ENCODE data around the gene LEF1.

Gene LEF1

DNA sequence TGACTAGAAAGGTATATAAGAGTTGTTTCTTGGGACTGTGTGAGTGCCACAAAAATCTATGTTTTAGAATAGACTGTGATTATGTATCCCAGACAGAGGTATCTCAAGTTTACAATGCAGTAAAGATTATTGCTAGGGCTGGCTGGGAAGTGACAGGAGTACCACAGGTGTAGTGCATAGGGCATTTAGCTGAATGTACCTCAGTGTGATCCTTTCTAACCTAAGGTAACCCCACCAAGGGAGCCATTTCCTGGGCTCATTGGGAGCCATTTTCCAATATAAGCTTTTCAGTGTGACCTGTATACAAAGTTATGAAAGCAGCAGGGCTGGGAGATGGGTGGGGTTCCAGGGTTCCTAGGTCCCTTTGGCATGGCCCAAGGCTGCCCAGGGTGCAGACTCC, 6.1 kb upstream of the LEF1 start:
- FAIRE-seq: no peak

DNA sequence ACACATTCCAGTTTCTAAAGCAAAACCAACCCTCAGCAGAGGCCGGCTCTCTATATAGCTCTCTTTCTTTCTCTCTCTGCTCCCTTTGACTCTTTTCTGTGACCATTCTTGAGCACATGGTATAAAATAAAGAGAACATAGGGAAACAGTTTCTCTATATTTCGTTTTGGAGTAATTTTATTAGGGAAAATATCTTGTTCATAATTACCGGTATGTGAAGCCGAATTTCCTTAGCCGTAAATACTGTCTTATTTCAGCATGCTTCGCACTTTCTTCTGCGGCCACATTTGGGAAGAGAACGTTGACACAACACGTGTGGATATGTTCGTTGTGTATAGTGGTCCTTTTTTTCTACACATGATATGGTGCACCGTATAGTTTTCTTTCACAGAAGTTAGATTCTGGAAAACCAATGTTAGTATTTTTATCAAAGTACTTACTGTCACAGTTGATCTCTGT, 4.9 kb upstream of the LEF1 start:
- no peak for FAIRE-seq

DNA sequence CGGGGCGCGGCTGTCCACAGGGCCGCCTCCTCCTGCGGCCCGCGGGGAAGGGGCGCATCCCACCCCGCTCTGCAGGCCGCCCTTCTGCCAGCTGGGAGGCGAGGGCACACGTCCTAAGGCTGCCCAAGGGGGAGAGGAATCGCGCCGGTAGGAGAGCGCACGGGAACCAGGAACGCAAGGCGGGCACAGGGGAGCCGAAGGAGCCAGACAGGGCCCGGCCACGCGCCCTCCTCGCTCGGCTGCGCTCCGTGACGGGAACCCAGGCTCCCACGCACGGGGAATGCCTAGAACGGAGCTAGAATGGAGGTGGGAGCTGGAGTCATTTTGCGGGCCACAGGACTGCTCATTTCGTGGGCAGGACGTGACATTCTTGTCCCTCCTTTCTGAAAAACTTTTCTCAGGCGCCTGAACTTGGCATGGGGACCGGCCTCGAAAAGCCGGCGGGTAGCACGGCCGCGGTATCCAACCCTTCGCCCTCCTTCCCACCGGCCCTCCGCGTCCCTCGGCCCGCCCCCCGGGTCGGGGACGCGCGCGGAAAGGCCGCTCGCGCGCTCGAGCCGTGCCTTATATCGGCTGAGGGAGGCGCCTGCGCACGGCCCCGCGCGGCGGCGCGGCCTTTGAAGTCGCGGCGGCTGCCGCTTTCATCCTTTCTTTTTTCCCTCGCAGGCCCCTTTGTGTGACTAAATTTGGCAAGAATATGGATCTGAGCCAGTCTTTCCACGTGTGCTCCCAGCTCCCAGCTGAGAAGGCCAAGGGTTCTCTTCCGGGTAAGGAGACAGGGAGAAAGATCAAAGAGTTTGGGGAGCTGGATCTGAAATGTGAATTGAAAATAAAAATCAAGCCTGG, 4.2 kb upstream of the LEF1 start:
- FAIRE-seq: no peak

DNA sequence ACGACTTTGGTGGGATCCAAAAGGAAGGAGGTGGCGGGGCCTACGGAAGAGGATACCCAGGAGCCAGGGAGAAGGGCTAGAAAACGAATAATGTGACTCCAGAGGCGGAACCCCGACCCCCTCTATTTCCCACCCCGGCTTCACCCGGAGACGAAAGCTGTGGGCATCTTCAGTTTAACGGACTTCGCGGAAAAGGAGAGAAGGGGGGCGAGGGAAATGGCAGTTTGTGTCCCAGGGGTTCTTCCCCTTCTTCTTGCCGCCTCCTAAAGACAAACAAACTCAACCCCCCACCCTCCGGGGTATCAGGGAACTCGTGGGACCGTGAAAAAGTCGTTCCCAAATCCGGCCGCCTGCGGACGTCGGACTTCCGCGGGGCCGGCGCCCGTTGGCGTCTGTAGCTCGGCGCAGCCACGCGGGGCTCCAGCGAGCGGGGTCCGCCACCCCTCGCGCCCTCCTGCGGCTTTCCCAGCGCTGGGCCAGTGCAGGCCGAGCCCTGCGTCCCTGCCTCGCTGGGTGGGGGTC, 3.6 kb upstream of the LEF1 start:
- FAIRE-seq: no peak

DNA sequence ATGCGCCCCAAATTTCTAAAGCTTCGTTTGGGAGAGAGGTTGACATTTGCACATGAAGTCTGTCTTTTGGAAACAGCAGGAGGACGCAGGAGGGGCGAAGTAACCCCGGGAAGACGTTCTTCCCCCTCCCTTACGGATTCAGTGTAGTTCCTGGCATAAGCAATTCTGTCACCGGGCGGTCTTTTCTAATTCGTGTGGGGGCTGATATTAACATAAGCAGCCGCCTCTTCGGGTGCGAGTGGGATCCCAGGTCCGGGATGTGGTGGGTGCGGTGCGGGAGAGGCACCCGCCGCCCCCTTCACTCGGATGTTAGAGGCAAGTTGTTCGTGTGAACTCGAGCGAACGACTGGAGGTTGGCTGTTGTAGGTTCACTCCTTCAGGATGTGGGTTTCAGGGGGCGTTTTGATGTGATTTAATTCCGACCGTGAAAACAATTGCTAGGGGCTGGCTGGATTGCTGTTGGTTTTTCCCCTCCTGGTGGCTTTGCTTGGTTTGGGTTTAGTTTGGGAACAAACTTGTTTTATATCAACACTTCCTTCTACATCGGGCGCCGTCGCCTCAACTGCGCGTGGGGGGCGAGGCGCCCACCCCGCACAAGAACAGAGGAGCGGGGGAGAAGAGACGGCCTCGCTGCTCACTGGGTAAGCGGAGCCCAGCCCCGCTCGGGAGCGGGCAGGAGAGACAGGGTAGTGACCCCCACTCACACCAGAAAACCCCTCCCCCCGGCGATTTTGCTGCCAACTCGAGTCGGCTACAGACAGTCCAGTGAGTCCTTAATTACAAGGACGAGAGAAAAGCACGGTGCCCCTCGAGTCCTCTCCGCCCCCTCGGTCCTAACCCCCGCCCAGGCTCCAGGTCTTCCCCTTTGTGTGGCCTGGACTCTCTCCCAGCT, 2.9 kb upstream of the LEF1 start:
- FAIRE-seq: no peak

DNA sequence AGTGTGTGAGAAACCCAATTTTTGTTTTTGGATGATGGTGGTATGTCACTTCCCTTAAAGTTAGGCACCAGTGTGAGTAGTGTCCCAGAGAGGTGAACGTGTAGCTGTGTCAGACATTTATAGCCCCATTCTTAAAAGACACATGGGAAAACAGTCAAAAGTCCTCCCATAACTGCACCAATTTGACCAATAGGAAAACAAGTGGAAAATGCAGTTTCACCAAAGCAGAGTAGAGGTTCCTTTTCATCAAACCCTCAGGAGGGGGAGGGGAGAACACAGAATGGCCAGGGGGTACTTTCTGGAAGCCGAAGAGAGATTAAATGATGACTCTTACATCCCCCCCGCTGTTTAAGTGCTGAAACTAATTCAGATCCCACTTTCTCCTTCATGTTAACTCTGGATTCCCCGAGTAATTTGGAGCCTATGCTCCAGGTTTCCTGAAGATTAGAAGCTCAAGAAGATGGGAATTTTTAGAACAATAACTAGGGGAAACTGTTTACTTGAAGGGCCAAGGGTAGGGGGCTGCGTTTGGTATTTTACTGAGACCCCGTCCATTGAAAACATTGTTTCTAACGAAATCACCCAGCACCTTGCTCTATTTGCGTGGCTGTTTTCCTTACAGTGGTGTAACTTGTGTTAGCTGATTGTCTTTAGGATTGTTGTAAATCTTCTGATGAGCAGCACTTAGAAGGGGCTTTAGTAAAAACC, 2.1 kb upstream of the LEF1 start:
- FAIRE-seq: no peak

DNA sequence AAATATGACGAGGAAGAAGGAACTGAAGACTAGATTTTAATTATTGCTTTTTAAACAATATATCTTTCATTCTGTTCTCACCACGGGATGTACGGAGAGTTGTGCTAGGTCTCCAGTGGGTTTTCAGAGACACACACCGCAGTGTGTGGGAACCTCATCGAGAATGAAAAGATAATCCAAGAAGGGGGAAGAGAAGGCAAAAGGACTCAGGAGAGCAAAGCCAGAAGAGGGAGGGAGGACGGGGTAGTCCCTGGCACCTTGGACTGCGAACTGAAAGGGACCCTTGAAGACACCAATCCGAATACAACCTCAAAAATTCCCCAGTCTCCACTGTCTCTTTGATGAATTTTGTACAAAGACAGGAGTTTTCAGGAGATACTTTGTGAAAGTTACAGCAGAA, 932 bp upstream of the LEF1 start:
- FAIRE-seq: no peak

DNA sequence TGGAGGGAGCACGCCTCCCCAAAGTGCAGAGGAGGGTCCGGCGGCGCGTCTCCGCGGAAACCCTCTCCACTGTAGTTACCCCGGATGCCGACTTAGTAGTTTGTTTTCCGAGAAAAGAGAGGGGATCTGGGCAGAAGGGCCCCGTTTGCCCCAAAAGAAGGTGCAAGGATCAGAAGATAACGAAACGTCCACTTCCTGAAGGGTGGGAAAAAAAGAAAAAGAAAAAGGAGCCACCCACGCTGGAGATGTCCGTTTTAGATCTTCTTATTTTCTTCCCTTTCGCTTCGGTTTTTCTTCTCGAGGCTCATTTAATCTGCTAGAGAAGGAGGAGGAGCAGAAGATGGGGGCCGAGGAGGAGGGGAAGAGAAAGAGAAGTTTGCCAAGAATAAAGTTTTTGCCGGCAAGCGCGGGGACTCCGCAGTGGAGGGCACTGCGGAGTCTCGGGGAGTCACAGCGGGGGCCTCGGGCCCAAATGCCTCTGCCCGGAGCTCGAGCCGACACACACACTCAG, 517 bp downstream of the LEF1 start:
- FAIRE-seq: no peak

DNA sequence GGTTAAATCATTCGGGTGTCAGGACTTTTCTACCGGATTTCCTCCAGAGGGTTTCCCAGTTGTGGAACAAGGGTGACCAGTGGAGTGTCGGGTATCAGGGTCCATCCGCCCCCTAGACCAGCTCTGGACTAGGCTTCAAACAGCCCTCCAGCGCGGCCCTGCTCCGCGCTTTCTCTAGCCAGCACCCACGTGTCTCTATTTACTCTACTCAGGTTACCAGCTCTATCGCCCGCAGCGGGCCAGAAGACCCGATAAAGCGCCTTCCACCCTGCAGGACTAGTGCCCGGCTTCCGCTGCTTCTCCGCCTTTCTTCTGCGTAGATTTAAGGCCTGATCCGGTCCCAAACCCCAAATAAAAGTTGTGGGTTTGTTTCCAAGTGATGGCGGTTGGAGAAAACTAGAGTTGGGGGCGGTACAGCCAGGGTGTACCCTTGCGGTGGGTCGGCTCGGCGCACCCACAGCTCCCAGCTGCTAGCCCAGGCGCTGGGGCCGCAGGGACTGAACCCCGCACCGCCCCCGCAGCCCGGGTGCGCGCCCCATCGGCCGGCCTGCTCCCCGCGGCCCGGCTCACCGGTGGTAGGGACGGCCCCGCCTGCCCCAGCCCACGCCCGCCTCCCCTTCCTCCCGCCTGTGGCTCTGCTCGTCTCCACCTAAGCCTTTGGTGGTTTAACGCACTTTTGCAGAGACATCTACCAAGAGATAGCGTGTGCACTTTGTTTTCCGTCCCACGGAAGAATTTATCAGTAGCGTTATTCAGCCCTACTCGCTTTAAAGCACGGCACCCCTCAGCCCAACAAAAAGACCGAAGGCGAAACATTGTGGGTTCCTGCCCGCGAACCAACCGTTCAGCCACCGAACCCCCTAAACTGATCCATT, 2.1 kb downstream of the LEF1 start:
- no peak for FAIRE-seq

DNA sequence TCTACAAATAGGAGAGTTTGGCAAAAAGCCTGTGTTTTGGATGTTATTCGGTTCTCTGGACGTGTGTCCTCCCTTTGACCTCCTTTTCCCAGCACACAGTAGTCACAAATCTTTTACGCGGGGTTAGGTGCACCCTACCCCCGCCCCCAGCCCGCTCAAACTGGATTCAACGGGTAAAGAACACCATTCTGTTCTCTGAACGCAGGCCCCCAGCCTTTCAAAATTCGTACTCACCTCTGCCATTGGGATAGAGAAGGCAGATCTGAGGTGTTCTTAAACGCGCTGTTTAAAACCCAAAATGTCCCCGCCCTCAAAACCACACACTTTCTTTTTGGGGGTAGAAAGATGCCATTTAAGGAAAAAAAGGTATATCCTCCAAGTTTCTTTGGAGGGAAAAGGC, 2.7 kb downstream of the LEF1 start:
- FAIRE-seq: no peak

DNA sequence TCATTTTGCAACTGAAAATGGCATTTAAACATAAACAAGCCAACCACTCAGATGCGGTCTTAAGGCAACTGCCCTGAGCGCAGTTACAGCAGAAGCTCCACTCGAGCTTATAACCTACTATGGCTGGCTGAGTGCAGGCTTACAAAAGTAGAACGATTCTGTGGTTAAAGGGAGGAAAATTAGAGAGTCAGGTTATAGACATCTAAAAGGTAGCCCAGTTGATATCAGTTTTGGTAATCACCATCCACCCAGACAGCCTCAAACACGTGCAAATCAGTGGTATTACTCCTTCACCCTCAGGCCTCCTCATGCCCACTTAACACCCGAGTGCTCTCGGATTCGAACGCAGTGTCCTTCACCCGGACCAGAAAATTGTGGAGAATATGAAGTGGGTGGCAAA, 3.1 kb downstream of the LEF1 start:
- FAIRE-seq: no peak

DNA sequence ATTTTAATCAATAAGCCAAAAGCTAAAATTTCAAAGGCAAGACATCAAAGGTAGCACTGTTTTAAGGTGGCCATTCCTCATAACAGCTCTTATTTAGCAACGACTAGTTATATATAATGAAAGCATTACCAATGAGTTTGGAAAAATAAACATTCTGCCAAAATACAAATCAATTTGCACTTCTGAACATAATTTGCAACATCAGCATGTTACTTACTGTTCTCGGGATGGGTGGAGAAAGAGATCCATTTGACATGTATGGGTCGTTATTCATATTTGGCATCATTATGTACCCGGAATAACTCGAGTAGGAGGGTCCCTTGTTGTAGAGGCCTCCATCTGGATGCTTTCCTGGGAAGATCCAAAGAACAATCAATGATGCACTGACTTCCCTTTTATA, 5.4 kb downstream of the LEF1 start:
- no peak for FAIRE-seq

DNA sequence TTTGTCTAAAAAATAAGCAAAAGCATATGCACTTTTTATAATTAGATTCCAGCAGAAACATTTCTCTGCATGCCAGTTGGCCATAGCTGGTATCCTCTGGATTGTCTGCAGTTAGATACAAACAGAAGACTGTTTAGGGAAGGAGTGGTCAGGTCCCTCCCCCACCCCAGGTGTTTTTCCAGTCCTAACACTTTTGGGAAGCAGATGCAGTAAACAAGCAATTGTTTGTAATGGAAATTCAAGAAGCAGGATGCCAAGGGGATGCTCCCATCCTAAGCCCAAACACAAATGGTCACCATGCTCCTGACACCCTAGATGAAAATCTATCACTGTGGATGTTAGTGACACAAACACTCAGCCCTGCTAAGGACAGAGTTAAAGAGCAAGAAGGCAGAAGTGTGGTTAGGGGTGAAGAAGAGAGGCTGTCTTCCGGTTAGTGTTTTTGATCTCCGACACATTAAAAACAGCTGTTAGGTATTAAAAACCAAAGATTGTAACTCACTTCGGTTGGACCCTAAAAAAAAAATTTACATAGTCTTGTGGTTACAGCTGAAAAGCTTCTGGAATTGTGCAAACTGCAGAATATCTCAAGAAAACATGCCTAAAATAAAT, 7.9 kb downstream of the LEF1 start:
- no peak for FAIRE-seq

DNA sequence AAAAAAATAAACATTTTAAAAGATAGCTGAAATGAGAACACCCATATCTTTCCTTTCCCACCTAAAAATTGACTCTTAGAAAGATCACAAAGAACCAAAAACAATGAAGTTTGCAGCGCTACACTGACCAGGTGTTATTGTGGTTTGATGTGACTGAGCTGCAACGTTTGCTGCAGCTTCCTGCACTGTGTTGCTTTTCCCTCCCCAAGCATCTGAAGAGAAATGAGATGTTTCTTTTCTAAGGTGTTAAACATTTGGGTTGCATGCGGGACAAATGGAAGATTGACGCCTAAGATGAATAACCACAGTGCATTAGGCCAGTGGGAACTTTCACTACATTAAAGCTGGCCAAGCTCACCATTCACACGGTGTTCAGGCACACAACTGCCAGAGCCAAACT, 8.9 kb downstream of the LEF1 start:
- FAIRE-seq: no peak

DNA sequence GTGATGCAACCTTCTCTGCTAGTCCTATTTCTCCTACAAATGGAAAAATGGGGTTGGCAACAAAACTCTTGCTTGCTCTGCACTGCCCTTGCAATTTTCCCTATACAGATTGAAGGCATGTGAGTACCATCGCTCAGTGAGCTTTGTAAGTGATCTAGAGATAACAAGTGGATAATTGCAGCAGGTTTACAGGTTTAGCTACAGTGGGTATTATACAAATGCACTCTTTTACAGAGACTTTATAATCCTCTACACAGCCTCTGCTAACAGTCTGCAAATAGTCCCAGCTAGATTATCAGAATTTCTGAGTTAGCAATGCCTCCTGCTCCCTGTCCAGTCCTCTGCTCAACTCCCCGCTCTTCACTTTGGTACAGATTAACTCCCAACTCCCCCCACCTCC, 11.1 kb downstream of the LEF1 start:
- FAIRE-seq: no peak

DNA sequence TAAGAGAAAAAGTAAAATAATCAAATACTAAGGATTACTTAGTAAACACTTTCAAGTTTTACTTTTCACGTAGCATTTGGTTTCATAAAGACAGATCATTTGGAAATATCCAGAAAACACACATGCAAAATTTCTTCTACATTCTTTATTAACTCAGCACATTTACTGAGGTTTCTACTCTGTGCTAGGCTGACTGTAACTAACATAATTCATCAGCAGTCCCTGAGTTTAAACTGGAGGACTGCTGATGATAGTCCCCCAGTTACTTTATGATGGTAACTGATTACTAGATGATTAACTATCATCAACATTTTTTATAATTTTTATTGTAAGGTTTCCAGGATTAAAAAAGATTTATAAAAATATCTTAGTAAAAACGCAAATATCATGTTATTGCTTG, 12.3 kb downstream of the LEF1 start:
- no peak for FAIRE-seq

DNA sequence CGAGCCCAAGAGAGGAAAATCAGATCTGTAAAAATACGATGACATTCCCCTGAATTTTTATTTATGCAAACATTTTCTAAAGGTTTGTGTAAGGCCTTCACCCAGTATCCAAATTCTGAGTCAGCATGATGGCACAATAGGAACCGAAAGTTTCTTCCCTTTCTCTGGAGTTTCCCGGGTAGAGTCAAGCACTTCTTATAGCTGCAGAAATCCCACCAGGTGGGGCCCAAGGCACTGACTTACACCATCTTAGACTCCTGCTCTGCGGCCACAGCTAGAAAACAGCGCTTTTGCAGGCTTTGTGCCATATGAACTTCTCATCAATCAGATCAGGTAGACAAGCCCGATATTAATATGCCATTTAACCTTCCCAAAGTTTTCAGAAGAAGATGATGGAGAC, 13.4 kb downstream of the LEF1 start:
- no peak for FAIRE-seq

DNA sequence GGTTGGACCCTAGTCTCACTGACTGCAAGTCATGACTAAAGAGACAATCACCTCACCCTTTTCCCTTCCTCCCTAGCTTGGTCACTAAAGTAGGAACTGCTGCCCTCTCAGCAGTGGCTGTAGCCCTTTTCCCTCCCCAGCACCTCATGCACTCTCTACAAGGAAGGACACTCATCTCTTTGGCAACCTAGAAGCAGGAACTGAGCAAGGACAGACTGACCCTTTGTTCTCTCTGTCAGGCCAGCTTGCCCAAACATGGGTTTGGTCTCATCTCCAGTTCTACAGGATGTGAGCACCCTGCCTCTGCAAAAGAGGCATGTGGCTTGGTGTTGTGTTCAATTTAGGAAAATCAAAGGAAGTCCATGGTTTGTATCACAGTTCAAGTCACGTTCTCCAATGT, 15.8 kb downstream of the LEF1 start:
- no peak for FAIRE-seq

DNA sequence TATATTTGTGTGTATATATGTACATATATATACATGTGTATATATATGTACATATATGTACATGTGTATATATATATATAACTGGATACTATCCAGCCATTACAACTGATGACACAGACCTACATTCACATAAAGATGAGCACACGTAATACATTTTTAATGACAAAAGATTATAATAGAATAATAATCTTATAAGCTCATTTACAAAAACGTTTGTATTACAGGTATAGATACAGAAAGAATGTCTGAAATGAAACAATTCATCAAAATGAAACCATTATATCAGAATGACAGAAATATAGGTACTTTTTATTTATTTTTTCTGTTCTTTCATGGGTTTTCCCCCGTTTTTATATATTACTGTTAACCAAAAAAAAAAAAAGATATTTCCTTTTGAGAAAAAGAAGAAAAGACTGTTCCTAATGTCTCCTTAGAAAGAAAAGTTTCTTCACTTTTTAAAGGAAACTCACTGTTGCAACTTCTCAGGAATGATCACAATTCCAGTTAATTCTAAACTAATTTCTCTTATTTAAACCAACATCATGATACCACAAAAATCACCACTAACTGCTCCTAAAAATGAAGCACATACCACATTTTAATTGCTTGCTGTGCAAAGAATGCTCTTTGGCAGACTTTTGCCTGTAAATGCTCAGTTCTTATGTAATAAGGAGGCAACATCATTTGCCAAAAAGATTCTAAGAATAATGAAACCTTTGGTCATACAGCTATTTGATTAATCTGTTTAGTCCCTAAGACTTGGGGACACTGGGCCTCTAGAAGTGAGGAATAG, 18.9 kb downstream of the LEF1 start:
- FAIRE-seq: peak; percentile 37

DNA sequence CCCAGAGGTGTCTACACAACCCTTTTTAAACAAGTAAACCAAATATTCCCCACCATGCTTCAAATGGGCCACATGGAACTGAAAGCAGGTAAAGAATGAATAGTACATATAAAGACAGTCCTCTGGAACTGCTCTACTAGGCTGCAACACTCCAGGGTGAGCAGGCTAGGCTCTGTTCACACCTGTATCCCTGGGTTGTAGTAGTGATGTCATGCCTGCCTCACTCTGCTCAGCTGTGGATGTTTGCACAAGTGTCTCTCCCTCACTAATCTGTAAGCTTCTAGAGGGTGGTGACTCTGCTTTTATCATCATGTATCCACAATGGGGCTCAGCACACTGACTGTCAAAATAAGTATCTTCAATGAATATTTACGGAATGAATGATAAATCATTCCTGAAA, 20.4 kb downstream of the LEF1 start:
- no peak for FAIRE-seq

DNA sequence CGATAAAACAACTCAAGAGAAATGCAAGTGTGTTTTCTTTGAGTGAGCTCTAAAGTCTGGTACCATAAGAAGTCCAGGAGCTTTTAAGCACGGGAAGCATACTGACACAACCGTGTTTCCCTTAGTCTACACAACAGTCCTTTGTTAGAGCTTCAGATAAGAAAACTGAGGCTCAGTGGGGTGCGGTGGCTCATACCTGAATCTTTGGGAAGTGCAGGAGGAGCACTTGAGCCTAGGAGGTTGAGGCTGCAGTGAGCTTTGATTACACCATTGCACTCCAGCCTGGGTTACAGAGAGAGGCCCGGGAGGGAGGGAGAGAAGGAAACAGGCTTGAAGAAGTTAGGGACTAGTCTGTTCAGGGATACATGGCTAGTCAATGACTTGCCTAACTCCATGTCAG, 21.9 kb downstream of the LEF1 start:
- FAIRE-seq: no peak

Data from A204.1 (cell line).